ENCODE data around the gene SNX25. TPM values are rescaled to one million over a fixed set of nuclear protein-coding genes. Genes with fewer than 3 reads are reported as not detected.

Gene SNX25
- total RNA-seq, 1 experiment from 2014 or later: 3.5 TPM

- ChIA-PET CTCF (no interaction called here), POLR2A (ENCODE audit: low non-redundant PET) (no interaction called here)
- DNase-seq (ENCODE audit: low spot score): no peak
- intact Hi-C loops (cut with micrococcal nuclease; ENCODE audit: unreplicated experiment): no loop called here
- H3K4me3 ChIP-seq (ENCODE audit: low read depth, low read length, poor library complexity, severe bottlenecking): no peak overlapping the region
- H3K9me3 ChIP-seq (ENCODE audit: low read depth, low read length, poor library complexity, severe bottlenecking): no peaks in the 10 kb centered on the region
- TF ChIP-seq, protein P1, sequence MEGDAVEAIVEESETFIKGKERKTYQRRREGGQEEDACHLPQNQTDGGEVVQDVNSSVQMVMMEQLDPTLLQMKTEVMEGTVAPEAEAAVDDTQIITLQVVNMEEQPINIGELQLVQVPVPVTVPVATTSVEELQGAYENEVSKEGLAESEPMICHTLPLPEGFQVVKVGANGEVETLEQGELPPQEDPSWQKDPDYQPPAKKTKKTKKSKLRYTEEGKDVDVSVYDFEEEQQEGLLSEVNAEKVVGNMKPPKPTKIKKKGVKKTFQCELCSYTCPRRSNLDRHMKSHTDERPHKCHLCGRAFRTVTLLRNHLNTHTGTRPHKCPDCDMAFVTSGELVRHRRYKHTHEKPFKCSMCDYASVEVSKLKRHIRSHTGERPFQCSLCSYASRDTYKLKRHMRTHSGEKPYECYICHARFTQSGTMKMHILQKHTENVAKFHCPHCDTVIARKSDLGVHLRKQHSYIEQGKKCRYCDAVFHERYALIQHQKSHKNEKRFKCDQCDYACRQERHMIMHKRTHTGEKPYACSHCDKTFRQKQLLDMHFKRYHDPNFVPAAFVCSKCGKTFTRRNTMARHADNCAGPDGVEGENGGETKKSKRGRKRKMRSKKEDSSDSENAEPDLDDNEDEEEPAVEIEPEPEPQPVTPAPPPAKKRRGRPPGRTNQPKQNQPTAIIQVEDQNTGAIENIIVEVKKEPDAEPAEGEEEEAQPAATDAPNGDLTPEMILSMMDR (conservative IDR thresholded peaks at IDR 0.05; ENCODE audit: low read depth, low read length): no peak
- no peak for TF ChIP-seq EZH2 (IDR thresholded peaks at IDR 0.05; ENCODE audit: borderline replicate concordance, low read depth, low read length, poor library complexity, severe bottlenecking)
- no peak overlapping the region for H3K27ac ChIP-seq (ENCODE audit: low read depth, low read length, poor library complexity, severe bottlenecking)
- no peaks in the 10 kb centered on the region for H3K27me3 ChIP-seq (replicated peaks; ENCODE audit: insufficient read depth, low read depth, low read length, poor library complexity)
- BruUV-seq (replicated peaks): no TSS peak
- no peaks in the 10 kb centered on the region for H3K36me3 ChIP-seq (ENCODE audit: insufficient read depth, low read length, poor library complexity, severe bottlenecking)
- H3K4me1 ChIP-seq (ENCODE audit: insufficient read depth, low read length, poor library complexity, severe bottlenecking): peaks cover 4% of the 10 kb centered on the region
These were observed 155.5 kb downstream of the SNX25 start for GRCh38 chr4:185364886-185365285.

DNA sequence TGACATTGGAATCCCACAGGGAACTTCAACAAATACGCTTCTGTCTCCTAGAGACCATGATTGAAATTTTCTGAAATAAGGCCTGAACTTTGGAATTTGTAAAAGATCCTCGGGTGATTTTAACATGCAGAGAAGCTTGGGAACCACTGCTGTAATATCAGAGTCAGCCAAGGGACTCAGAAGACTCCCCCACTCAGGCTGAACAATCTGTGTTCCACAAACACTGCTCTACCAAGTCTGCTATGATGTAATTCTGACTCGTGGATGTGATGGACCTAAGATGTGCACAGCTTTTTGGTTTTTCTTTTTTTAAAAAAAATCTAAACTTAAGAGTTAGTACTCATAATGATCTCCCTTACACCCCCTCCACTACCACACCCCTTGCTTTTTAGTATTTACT, 160.3 kb downstream of the SNX25 start:
- Histone ChIP-seq H3K9me3 (ENCODE audit: low read depth, low read length, poor library complexity, severe bottlenecking) (no peaks in the 10 kb centered on the region), H3K4me3 (ENCODE audit: low read depth, low read length, poor library complexity, severe bottlenecking) (no peak overlapping the region), H3K4me1 (ENCODE audit: insufficient read depth, low read length, poor library complexity, severe bottlenecking) (peaks cover 11% of the 10 kb centered on the region), H3K27me3 (replicated peaks; ENCODE audit: insufficient read depth, low read depth, low read length, poor library complexity) (peaks cover 14% of the 10 kb centered on the region), H3K36me3 (ENCODE audit: insufficient read depth, low read length, poor library complexity, severe bottlenecking) (no peaks in the 10 kb centered on the region), H3K27ac (ENCODE audit: low read depth, low read length, poor library complexity, severe bottlenecking) (no peak overlapping the region)
- ChIA-PET CTCF (no interaction called here), POLR2A (ENCODE audit: low non-redundant PET) (no interaction called here)
- intact Hi-C loops (cut with micrococcal nuclease; ENCODE audit: unreplicated experiment): no loop called here
- no TSS peak for BruUV-seq (replicated peaks)
- TF ChIP-seq, protein P1 (conservative IDR thresholded peaks at IDR 0.05; ENCODE audit: low read depth, low read length): no peak
- no peak for TF ChIP-seq EZH2 (IDR thresholded peaks at IDR 0.05; ENCODE audit: borderline replicate concordance, low read depth, low read length, poor library complexity, severe bottlenecking)
- no peak for DNase-seq (ENCODE audit: low spot score)

GRCh38 chr4:185370268-185370949, 161.0 kb downstream of the SNX25 start:
- peaks cover 14% of the 10 kb centered on the region for H3K27me3 ChIP-seq (replicated peaks; ENCODE audit: insufficient read depth, low read depth, low read length, poor library complexity)
- intact Hi-C loops (cut with micrococcal nuclease; ENCODE audit: unreplicated experiment): no loop called here
- H3K4me3 ChIP-seq (ENCODE audit: low read depth, low read length, poor library complexity, severe bottlenecking): no peak overlapping the region
- H3K4me1 ChIP-seq (ENCODE audit: insufficient read depth, low read length, poor library complexity, severe bottlenecking): peaks cover 11% of the 10 kb centered on the region
- no peaks in the 10 kb centered on the region for H3K9me3 ChIP-seq (ENCODE audit: low read depth, low read length, poor library complexity, severe bottlenecking)
- H3K27ac ChIP-seq (ENCODE audit: low read depth, low read length, poor library complexity, severe bottlenecking): no peak overlapping the region
- ChIA-PET CTCF (no interaction called here), POLR2A (ENCODE audit: low non-redundant PET) (no interaction called here)
- no peak for TF ChIP-seq EZH2 (IDR thresholded peaks at IDR 0.05; ENCODE audit: borderline replicate concordance, low read depth, low read length, poor library complexity, severe bottlenecking)
- TF ChIP-seq, protein P1 (conservative IDR thresholded peaks at IDR 0.05; ENCODE audit: low read depth, low read length): no peak
- no TSS peak for BruUV-seq (replicated peaks)
- DNase-seq (ENCODE audit: low spot score): peak; percentile 38
- no peaks in the 10 kb centered on the region for H3K36me3 ChIP-seq (ENCODE audit: insufficient read depth, low read length, poor library complexity, severe bottlenecking)

All from A673 (cell line).